B cell (primary cell): ENCODE data around the gene CRYM. TPM values are rescaled to one million over a fixed set of nuclear protein-coding genes. Genes with fewer than 3 reads are reported as not detected.

Experiments used
- ATAC-seq: fragments of 200-7000 bp; cut with Tn5 transposase; one replicate; pipeline ENCODE4 v1.10.0; 2021; ENCODE audit warnings: low read depth, mild to moderate bottlenecking, moderate number of reproducible peaks, moderate library complexity
- CTCF ChIA-PET: fragments of 350-600 bp; sonication (Branson Sonifier 250); formaldehyde crosslinking; loops from one replicate; lab custom pipeline; 2021; ENCODE audit warnings: antibody characterized with exemption, inconsistent platforms; lab: Charles Lee
- POLR2A ChIA-PET: fragments of 350-600 bp; sonication (Branson Sonifier 250); formaldehyde crosslinking; loops from one replicate; lab custom pipeline; 2021; ENCODE audit warnings: antibody characterized with exemption; lab: Charles Lee
- DNase-seq: peaks from one replicate; pipeline ENCODE4 v3.0.0; 2013
- H2AFZ ChIP-seq: 2 replicates; pipeline ENCODE4 v1.6.1; 2012; ENCODE audit warnings: mild to moderate bottlenecking, low read depth, low read length; ENCODE audit not compliant: insufficient read depth, poor library complexity, severe bottlenecking
- H3K27ac ChIP-seq, 2 donors: 1 replicate in 1 of 2; 2 replicates in 1 of 2; pipeline ENCODE4 v1.5.1; 2012 to 2013; ENCODE audit warnings: low read length in 2 of 2, mild to moderate bottlenecking in 2 of 2, moderate library complexity in 1 of 2
- H3K27me3 ChIP-seq, 4 experiments: fragments of 200-600 bp in 1 of 4; sonication (generic) in 1 of 4; replicated peaks in 1 of 4; 1 replicate in 2 of 4; 2 replicates in 2 of 4; pipeline versions ENCODE4 v1.6.1 to v1.7.0; 2013 to 2016; ENCODE audit warnings: low read length in 3 of 4, mild to moderate bottlenecking in 2 of 4, mixed read lengths in 1 of 4, moderate library complexity in 1 of 4; ENCODE audit not compliant: insufficient read depth in 4 of 4, control insufficient read depth in 3 of 4; ENCODE audit errors: control extremely low read depth in 1 of 4
- H3K36me3 ChIP-seq, 2 experiments: replicated peaks in 1 of 2; 1 replicate in 1 of 2; 2 replicates in 1 of 2; pipeline versions ENCODE4 v1.6.1 to v1.7.1; 2013; ENCODE audit warnings: low read length in 1 of 2; ENCODE audit not compliant: insufficient read depth in 2 of 2, control insufficient read depth in 1 of 2; ENCODE audit errors: control extremely low read depth in 1 of 2, extremely low read depth in 1 of 2
- H3K4me1 ChIP-seq, 2 donors: fragments of 200-600 bp in 1 of 2; sonication (generic) in 1 of 2; 1 replicate in 1 of 2; 2 replicates in 1 of 2; pipeline versions ENCODE4 v1.5.1 to v1.6.1; 2013 to 2017; ENCODE audit warnings: low read length in 2 of 2; ENCODE audit not compliant: control insufficient read depth in 2 of 2, insufficient read depth in 2 of 2
- H3K4me2 ChIP-seq: replicated peaks from 2 replicates; pipeline ENCODE3; 2012; ENCODE audit warnings: mild to moderate bottlenecking, low read depth, low read length; ENCODE audit not compliant: poor library complexity, severe bottlenecking
- H3K4me3 ChIP-seq, 5 experiments: fragments of 200-600 bp in 1 of 5; sonication (generic) in 1 of 5; 1 replicate in 3 of 5; 2 replicates in 2 of 5; pipeline versions ENCODE4 v1.5.1 to v1.7.0; 2011 to 2016; ENCODE audit warnings: low read length in 4 of 5, mild to moderate bottlenecking in 4 of 5, low read depth in 2 of 5, control low read depth in 1 of 5, moderate library complexity in 1 of 5; ENCODE audit not compliant: insufficient read depth in 1 of 5; ENCODE audit errors: control extremely low read depth in 1 of 5, extremely low read depth in 1 of 5
- H3K79me2 ChIP-seq: fragments of 200-600 bp; sonication (generic); one replicate; pipeline ENCODE4 v1.6.0; 2016; ENCODE audit warnings: low read length; ENCODE audit not compliant: control insufficient read depth, insufficient read depth
- H3K9ac ChIP-seq: fragments of 200-600 bp; sonication (generic); 2 replicates; pipeline ENCODE4 v1.6.1; 2017; ENCODE audit warnings: mild to moderate bottlenecking, low read length, moderate library complexity
- H3K9me3 ChIP-seq, 3 donors: one replicate each; pipeline versions ENCODE4 v1.6.1 to v1.7.1; 2013; ENCODE audit warnings: low read length in 2 of 3; ENCODE audit not compliant: control insufficient read depth in 2 of 3, insufficient read depth in 1 of 3; ENCODE audit errors: control extremely low read depth in 1 of 3
- H4K20me1 ChIP-seq: 2 replicates; pipeline ENCODE4 v1.6.0; 2012; ENCODE audit warnings: mild to moderate bottlenecking, low read length; ENCODE audit not compliant: insufficient read depth, control insufficient read depth, poor library complexity, severe bottlenecking
- H3K27ac Mint-ChIP-seq: one replicate; pipeline ENCODE4 v1.8.0; 2021; ENCODE audit warnings: mixed read lengths
- H3K27me3 Mint-ChIP-seq: one replicate; pipeline ENCODE4 v1.8.0; 2021; ENCODE audit warnings: mixed read lengths
- H3K4me1 Mint-ChIP-seq: one replicate; pipeline ENCODE4 v1.8.0; 2021; ENCODE audit warnings: mixed read lengths
- H3K4me3 Mint-ChIP-seq: one replicate; pipeline ENCODE4 v1.8.0; 2021; ENCODE audit warnings: mixed read lengths
- H3K9me3 Mint-ChIP-seq: one replicate; pipeline ENCODE4 v1.8.0; 2022; ENCODE audit warnings: mixed read lengths; ENCODE audit not compliant: insufficient read depth
- CTCF ChIP-seq: fragments of 200-600 bp; IDR thresholded peaks from one replicate; pipeline ENCODE4 v1.8.0; 2022; ENCODE audit warnings: antibody characterized with exemption, mild to moderate bottlenecking
- EZH2 ChIP-seq: IDR thresholded peaks from 2 replicates; pipeline ENCODE4 v1.6.1; 2012; ENCODE audit warnings: borderline replicate concordance, low read depth, mild to moderate bottlenecking, moderate library complexity, low read length; ENCODE audit not compliant: insufficient read depth, poor library complexity, severe bottlenecking
- WGBS: methylation state at CpG from one replicate; pipeline ENCODE4 v1.1.5; 2013; ENCODE audit warnings: missing lambda C conversion rate; ENCODE audit not compliant: insufficient coverage; 5-methylcytosine and 5-hydroxymethylcytosine counted together
- intact Hi-C: fragments of 100-400 bp; cut with micrococcal nuclease; formaldehyde crosslinking; loops from one replicate; pipeline ENCODE4 v1.10.0; 2022
- polyA plus RNA-seq: library from polyadenylated mRNA; depleted of rRNA; stranded (reverse); fragments of >200 nt; gene quantifications from 2 replicates; pipeline ENCODE4 v1.2.3, GENCODE V29; 2012
- total RNA-seq, 2 donors: library from RNA; stranded (reverse); fragments of 120-200 nt in 1 of 2; gene quantifications; 1 replicate in 1 of 2; 2 replicates in 1 of 2; pipeline versions ENCODE4 v1.2.3 to v1.2.4, GENCODE V29; 2013 to 2022

CRYM gene
- total and polyA plus RNA-seq, 2 donors (not counting 1 experiment from before 2014, with no cell fraction given) = 3.3 to 8.2 TPM

GRCh38 chr16:21281698-21282389 is 3.8 kb upstream of the CRYM start:
- peaks cover 25 to 27% of the 10 kb centered on the region in 2 donors for H3K4me1 ChIP-seq
- H3K27ac Mint-ChIP-seq = no peak overlapping the region
- H3K4me2 ChIP-seq = no peak overlapping the region
- no peak overlapping the region for H2AFZ ChIP-seq
- ChIA-PET CTCF (interaction anchor here (0.8 kb wide), 1 partner anchor 286 kb away, joined by 3 read pairs; no protein-coding TSS in a partner anchor), POLR2A (no interaction called here)
- no peaks in the 10 kb centered on the region for H4K20me1 ChIP-seq
- no peak overlapping the region for H3K4me3 ChIP-seq
- H3K9me3 ChIP-seq = peaks cover 2 to 7% (median 7%) of the 10 kb centered on the region in 3 donors
- H3K4me1 Mint-ChIP-seq = peaks cover 26% of the 10 kb centered on the region
- WGBS = no CpG with 5 or more reads among the region's 7 CpGs
- no peaks in the 10 kb centered on the region for H3K36me3 ChIP-seq
- H3K79me2 ChIP-seq = peaks cover 7% of the 10 kb centered on the region
- no peak for TF ChIP-seq CTCF
- TF ChIP-seq EZH2 = no peak
- no peak overlapping the region for H3K4me3 Mint-ChIP-seq
- H3K27me3 ChIP-seq = peaks cover 0 to 29% (median 14%) of the 10 kb centered on the region in 4 experiments
- no peak overlapping the region for H3K9ac ChIP-seq
- peaks cover 15% of the 10 kb centered on the region for H3K27me3 Mint-ChIP-seq
- H3K27ac ChIP-seq = no peak overlapping the region
- intact Hi-C loops = loop anchor here (1.0 kb wide), 1 partner anchor 20 kb away; no protein-coding TSS in a partner anchor
- ATAC-seq (no peak), DNase-seq (no peak)
- H3K9me3 Mint-ChIP-seq = peaks cover 3% of the 10 kb centered on the region

- H3K4me3 ChIP-seq = no peak overlapping the region
- H3K4me3 Mint-ChIP-seq = no peak overlapping the region
- intact Hi-C loops = no loop called here
- ATAC-seq (no peak), DNase-seq (no peak)
- no peaks in the 10 kb centered on the region for H3K36me3 ChIP-seq
- peaks cover 7% of the 10 kb centered on the region for H3K79me2 ChIP-seq
- H3K9me3 Mint-ChIP-seq = peaks cover 3% of the 10 kb centered on the region
- H3K4me1 ChIP-seq = peaks cover 35 to 39% of the 10 kb centered on the region in 2 donors
- peaks cover 0 to 21% (median 9%) of the 10 kb centered on the region in 4 experiments for H3K27me3 ChIP-seq
- H4K20me1 ChIP-seq = no peaks in the 10 kb centered on the region
- H3K4me1 Mint-ChIP-seq = peaks cover 40% of the 10 kb centered on the region
- no peak overlapping the region for H2AFZ ChIP-seq
- ChIA-PET POLR2A (no interaction called here), CTCF (interaction anchor here (1.0 to 6.9 kb wide), 6 partner anchors 15 to 92 kb away, joined by 3 to 65 read pairs (median 8); no protein-coding TSS in a partner anchor)
- H3K27me3 Mint-ChIP-seq = peaks cover 18% of the 10 kb centered on the region
- H3K9ac ChIP-seq = no peak overlapping the region
- peaks cover 2 to 7% (median 5%) of the 10 kb centered on the region in 3 donors for H3K9me3 ChIP-seq
- H3K27ac ChIP-seq = no peak overlapping the region
- H3K27ac Mint-ChIP-seq = no peak overlapping the region
- TF ChIP-seq CTCF = no peak
- TF ChIP-seq EZH2 = no peak
- H3K4me2 ChIP-seq = no peak overlapping the region
- WGBS = 92% methylated on average over 2 of the region's 2 CpGs
These were observed 1.4 kb upstream of the CRYM start for GRCh38 chr16:21279501-21279900.
